GDM1 (cell line): ENCODE data around the gene SPARC.

ENCODE experiments used
- DNase-seq: peaks from one replicate; lab custom pipeline; 2025; lab: John Stamatoyannopoulos, UW

Gene SPARC

DNA sequence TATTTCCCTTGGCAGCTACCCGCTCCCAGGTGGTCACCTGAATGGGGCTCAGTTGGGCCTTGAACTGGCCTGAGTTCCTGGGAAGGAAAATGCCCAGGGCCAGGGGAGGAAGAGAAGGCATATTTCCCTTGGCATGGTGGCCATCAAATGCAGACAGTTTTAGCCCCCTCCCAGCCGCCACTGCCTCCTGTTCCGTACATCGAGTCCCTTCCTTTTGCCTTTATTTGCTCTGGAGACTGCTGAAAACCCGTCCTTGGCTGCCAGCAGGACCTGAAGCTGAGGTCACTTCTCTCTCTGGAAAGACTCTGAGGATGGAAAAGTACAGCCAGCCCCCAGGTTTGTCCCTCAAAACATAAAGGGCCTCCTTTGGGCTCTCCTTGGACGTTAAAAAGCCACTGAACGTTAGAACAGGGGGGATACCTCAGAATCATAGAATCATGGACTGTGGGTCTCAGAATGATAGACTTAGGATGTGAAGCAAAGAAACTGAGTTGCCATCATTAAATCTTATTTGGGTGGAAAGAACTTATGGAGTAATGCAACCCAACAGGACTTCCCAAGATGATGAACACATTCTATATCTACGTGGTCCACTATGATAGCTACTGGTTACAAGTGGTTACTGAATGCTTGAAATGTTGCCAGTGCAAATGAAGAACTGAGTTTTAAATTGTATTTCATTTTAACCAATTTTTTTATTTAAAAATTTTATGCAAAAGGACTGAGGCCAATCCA lies 7.1 kb downstream of the SPARC start:
- no peak for DNase-seq

DNA sequence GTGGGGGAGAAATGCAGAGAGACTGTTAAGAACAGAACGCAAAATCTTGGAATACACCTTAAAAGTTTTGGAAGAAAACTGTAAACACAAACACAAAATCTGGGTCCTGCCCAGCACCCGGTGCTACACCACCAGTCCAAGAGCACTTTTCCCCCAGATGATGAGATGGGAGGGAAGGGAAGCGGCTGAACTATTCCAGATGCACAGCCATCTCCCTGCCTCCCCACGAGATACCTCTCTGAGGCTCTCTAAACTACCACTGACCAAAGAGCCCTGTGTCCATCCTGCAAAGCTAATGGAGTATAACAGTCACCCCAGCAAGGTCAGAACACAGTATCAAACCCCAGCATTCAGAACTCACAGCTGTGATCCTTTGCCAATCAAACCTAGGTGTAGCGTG lies 8.0 kb downstream of the SPARC start:
- DNase-seq = no peak

DNA sequence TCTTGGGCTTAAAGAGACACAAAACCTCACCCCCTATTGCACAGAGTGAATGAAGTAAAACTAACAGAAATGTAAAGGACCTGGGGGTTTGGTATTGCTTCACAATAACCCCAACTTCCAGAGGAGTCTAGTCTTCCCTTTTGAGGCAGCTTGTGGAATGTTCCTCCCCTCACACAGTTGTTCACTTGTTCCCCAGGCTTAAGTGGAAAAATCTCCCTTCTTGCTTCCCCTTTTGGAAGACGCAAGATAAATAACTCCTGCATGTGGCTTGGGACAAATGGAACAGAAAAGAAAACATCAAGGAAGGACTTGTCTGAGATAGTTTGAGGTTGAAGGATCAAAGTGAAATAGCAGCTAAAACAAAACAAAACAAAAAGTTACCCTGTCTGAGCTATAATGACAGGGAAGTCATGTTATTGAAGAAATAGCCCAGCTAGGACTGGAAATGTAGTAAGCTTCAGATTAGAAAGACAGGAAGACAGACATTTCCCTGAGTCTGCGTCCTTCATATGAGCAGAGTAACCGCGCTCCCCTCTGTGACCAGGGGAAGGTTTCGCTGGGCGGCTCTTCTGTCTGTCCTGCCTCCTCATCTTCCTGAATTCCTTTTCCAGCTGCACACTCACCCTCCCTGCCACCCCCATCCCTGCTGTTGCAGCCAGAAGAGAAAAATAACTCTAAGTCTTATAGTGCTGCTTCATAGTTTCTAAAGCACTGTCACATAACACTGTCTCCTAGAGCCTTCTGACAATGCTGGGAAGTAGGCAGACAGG lies 8.8 kb downstream of the SPARC start:
- peak; percentile 13 for DNase-seq

DNA sequence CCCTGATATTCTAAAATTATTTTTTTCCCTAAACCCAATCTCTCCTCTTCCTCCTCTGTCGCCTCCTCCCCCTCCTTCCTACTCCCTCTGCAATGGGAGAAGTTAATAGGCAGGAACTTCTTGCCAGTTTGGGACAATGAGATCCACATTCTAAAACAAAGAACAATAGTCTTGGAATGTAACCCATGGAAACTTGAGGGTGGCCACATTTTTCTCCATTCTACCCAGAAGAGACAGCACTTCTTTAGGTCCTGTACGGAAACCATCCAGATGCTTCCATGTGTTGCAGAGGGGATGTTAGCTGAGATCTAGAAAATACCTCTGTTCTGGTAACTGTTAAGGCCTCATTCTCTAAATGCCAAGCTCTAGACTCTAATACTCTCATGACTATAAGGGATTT lies 10.0 kb downstream of the SPARC start:
- DNase-seq = no peak

DNA sequence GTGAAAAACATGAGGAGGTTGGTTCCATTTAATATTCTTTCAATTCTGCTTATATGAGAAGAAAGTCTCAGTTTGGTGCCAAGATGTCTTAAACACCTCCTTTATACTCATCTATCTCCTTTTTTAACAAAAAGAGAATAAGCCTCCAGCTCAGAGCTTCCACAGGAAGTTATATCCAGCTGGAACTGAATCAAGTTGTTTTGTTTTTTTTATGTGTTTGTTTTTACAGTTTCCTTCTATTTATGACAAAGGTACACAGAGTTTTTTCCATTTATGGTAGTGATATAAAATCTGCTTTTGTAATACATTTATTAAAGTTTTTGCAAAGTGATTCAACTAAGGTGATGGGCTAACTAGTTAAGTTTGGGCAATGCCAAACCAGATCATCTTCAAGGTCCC lies 10.4 kb downstream of the SPARC start:
- DNase-seq = no peak

DNA sequence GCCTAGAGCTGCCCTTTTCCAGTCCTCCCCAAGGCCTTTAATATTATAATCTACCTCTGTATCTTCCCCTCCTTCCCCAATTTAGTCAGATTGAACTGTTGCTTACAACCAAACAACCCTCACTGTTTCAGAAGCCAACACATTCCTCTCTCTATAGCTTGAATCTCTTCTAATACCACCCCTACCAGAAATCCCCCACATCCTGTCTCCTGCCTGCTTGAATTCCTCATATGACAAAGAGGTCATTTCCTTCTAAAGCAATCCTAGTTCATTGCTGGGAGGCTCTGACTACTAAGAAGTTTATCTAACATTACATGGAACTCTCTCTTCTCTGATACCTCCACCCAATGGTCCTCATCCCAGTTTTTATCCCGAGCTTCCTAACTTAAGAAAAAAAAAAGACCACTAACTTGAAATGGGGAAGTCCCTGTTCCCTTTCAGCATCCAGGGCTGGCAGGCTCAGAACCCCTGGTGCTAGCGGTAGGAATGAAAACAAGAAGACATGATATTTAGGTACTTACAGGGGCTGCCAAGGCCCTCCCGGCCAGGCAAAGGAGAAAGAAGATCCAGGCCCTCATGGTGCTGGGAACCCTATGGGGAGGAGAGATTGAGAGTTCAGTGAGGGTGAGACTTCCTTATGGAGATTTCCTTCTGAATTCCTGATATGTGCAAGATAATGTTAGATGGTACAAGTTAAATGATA lies 11.0 kb downstream of the SPARC start:
- no peak for DNase-seq

DNA sequence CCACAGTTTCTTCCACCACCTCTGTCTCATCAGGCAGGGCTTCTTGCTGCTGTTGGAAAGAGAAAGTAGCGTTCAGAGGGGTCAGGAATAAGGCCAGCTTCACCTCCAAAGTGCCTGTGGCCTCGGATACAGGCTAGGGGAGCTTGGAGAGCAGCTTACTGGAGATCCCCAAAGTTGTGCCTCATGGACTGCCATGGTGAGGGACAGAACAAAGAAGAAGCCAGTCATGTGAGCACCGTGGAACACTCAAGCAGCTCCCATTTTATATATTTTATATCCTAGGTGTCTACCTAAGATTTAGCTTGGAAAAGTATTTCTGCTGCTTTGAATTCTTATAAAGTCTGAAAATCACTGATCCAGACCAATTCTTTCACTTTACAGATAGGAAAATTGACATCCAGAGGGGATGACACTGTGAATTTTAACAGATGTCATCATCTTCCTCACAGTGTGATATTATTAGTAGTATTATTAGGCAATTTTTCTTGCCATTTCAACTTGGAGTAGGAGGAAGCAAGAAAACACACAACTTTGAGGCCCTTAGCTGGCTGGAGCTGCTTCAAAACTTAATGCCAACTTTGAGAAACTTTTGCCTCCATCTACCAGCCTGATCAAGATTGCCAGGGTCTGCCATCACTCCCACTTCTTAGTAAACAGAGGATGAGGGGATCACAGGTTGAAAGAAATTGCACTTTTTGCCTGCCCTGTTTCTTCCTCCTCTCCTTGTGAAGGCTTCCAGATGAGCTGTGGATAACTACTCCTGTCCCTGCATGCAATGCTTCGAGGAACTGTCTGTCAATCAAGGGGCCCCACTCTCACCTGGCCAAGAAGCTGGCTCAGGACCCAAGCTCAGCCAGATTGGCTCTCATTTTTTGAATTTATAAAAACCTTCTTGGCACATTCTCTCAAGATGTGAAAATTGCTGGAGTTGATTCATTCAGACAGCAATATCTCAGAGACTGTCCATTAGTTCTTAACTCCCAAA lies 11.8 kb downstream of the SPARC start:
- no peak for DNase-seq

DNA sequence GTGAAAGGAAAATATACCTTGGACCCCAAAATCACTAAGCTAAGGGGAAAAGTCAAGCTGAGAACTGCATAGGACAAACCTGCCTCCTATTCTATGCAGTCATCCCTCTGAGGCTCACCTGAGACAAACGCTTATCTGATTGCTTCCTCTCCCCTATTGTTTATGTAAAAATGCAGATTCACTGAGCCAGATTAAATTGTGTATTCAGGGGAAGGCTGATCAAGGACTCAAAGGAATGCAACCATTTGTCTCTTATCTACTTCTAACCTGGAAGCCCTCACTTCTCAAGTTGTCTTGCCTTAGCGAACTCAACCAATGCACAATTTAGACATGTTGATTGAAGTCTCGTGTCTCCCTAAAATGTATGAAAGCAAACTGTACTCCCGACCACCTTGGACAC lies 13.3 kb downstream of the SPARC start:
- DNase-seq = no peak

DNA sequence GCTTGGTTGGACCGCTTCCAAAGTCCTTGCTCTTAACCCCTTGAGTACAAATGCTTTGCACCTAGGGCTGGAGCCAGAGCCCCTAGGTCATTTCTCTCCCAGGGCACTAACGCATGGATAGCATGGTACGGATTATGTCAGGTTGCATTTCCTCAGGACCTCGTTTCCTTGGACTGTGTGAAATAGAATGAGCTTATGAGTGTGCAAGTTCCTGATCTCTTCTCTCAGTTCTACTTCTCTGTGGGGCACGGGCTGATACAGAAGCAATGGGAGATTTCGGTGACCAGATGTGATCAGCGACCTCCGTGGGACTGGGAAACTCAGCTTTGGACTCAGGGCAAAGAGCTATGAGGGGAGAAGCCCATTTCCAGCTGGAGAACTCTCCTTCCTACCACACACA lies 14.2 kb downstream of the SPARC start:
- no peak for DNase-seq

DNA sequence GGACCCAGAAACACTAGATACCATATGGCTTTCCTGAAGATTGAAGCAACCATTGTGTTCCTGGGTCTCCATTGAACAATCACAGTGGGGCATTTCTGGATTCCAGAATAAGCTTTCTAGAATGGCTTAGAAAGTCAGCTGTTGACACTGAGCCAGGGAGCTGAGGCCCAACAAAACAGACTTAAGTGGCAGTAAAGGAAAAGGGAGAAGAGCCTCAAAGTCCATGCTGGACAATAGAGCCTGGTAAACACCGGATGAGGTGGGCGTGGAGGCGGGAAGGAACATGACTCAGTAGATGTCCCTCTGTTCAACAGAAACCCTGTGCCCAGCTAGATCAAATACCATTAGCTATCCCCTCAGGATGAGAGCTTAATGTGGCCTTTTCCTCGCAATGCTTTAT lies 14.8 kb downstream of the SPARC start:
- DNase-seq = no peak

DNA sequence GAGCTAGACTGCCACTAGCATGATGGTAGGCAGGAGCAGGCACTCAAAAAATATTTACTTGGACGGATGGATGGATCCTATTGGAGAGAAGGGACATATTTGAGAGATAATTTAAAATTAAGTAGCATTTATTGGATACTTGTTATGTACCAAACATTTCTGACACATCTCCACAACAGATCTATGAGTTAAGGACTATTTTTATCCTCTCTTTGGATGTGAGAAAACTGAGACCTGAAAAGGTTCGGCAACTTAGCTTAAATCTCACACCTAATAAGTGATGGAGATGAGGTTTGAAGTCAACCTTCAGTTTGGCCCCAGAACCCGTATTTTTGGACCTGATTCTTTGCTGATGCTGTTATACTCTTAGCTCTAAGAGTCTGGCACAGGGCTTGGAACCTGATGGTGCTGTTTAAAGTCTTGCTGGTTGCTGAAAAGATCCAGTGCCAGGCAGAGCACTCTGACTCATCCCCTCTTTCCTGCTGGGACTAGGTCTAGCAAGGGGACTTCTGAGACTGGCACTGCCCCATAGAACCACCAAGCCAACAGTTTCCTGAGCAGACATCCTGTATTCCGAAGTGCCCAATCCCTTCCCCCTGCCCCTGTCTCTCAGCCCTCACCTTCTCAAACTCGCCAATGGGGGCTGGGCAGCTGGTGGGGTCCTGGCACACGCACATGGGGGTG lies 15.6 kb downstream of the SPARC start:
- DNase-seq = peak; percentile 63

DNA sequence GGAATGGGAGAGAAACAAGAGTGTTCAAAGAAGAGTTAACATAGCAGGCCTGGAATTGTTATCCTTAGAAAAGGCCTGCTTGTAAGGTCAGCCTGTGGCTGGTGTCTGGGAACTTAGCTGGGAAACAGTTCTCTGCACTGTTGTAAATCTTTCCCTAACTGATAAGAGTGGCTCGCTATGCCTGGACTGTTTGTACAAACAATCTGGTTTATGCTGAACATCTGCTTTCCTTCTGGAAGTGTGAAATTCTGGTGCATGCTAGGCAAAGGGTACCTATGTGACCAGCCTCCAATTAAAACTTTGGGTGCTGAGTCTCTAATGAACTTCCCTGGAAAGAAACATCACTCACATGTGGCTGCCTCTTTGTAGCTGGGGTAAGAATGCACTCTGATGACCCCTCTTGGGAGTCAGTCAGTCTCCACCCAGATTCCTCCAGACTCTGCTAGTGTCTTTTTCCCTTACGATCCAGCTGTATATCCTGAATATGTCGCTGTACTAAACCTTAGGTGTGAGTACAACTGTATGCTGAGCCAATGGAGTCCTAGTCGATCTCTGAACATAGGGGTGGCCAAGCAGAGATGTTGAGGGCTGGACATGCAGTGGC lies 16.5 kb downstream of the SPARC start:
- DNase-seq = no peak

DNA sequence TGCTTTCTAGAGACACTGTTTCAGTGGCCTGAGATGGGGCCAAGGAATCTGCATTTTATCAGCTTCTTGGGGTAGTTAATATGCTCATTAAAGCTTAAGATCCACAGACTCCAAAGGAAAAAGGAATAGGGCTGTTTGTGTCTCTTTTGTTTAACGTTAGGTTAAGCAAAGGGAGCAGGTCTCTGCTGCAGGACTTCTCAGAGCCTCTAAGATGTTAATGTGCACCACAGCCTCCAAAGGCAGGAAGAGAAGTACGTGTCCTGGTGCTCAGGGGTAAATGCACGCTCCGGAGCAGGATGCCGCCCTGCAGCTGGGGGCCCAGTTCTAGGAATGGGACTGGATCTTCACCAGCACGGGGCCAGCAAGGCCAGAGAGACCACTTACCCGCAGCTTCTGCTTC lies 19.6 kb downstream of the SPARC start:
- no peak for DNase-seq

DNA sequence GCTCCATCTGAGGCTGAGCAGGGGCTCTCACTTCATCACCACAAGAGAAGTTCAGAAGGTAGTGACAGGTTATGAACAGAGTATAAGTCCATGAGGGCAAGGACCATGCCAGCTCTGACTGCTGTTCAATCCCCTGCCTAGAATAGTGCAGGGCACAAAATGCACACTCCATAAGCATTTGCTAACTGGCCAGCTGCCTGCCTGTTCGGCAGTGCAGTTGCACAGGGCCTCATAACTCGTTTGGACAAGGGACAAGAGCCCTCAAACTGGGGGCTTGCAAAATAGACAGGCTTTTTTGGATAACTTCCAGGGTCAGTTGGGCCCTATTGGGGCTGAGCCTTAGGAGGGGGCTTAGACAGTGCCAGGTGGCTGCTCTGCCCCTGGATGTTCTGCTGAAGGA lies 21.1 kb downstream of the SPARC start:
- DNase-seq = no peak

DNA sequence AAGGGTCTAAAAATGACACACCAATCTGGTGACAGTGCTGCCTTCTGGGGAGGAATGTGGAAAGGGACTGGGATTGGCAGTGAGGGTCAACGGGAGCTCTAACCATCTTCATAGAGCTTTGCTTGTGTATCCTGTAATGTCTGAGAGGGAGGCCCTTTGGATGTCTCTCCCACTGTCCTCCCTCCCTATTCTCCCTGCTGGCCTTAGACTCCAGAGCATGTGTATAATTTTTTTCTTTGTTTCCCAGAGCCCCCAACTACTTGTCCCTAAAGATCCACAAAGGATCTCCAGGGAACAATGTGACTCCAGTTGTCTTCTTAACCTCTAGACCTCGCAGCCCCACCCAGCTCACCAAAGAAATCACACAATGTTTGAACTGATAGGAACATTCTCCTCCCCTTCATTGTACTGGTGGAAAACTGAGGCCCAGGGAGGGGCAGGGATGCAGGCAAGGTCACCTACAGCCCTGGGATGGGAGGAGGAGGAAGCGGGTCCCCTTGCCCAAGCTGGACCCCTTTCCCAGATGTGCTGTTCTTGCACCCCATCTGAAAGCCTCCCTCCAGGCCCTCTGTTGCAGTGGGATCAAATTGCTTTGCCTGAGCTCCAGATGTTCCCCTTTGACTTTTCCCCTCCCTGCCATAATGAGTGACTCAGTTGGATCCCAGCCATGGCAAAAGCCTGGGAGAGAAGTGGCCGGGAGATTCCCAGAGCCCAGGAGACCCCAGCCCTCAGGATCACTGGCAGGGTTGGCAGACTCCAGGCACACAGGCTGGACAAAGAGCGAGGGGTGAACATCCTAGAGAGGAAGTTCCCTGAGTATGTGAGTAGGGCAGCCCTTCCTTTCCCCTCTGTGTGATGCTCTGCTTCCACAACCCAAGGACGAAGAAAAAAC lies 21.8 kb downstream of the SPARC start:
- DNase-seq = no peak

DNA sequence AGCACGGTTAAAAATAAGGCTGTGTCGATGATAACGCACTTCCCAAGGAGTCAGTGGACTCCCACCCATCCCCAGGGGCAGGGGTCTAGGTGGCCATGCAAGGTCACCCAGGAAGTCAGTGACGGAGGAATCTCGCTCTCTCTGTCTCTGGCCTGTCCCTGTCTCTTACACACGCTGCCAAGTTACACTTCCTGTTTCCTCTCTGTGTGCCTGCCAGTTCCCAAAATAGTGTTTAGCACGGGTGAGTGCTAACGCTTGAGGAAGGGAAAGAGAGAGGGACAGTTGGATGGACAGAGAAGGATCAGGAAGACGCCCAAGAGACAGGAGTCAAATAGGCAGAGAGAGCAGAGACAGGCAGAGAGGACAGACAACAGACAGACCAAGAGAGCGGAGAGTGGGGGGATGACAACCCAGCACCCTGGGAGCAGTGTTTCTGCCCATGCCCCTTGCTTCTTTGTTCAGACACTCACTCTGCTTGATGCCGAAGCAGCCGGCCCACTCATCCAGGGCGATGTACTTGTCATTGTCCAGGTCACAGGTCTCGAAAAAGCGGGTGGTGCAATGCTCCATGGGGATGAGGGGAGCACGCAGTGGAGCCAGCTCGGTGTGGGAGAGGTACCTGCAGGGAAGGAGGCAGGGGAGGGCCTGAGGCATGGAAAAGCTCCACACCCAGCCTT lies 23.0 kb downstream of the SPARC start:
- DNase-seq = no peak

DNA sequence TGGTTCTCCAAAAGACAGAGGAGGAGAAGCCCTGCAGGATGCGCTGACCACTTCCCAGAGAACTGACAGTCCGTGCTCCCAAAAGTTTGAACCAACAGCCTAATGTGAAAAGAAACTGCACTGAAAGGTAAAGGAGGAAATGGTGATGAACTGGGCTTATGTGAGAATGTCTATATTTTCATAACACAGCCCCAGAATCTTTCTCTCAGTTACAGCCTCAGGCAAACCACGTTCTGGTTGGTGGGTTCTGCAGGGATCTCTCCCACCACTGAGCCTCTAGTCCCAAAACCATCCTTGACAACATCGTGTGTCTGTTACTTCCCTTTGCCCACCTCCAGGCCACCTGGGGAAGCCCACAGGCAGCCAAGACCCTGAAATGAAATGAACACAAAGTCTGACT lies 23.9 kb downstream of the SPARC start:
- no peak for DNase-seq

DNA sequence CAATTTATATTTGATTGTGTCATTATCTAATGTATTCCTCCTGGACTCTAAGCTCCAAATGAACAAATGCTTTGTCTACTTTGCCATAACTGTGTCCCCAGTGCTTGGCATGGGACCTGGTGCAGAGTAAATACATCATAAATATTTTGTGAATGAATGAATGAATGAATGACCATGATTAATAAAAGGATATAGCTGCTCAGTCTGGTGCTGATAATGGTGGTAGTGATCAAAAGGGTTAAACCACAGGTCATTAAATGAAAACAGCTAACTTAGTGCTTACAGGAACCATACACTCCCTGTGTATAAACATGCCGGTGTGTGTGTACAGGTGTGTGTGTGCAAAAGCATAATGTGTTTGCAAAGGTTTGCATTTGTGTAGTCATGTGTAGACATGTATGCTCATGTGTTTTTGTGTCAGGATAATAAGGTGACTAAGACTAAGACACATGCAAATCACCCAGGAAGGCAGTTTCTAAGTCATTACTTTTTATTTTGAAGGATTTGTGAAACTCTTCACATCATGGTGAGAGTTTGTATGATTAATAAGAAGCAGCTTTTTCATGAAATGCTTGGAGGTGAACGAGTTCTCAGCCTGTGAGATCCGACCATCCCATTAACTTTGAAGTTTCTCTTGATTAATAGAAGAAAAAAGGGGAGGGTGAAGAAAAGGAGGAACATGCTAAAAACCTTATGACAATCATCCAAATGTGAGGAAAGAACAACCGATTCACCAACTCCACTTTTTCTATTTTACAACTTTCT lies 24.6 kb downstream of the SPARC start:
- DNase-seq = no peak
